CD4-positive, alpha-beta T cell treated with Interleukin-2 at 100 ng/mL for 4 hours (primary cell): ENCODE results near the gene MEGF8.

ENCODE experiments used
- DNase-seq: peaks from one replicate; pipeline ENCODE4 v3.0.0-alpha.2; 2020; ENCODE audit warnings: low spot score

The MEGF8 gene

GRCh38 chr19:42357290-42357689 is 31.9 kb downstream of the MEGF8 start:
- no peak for DNase-seq

DNA sequence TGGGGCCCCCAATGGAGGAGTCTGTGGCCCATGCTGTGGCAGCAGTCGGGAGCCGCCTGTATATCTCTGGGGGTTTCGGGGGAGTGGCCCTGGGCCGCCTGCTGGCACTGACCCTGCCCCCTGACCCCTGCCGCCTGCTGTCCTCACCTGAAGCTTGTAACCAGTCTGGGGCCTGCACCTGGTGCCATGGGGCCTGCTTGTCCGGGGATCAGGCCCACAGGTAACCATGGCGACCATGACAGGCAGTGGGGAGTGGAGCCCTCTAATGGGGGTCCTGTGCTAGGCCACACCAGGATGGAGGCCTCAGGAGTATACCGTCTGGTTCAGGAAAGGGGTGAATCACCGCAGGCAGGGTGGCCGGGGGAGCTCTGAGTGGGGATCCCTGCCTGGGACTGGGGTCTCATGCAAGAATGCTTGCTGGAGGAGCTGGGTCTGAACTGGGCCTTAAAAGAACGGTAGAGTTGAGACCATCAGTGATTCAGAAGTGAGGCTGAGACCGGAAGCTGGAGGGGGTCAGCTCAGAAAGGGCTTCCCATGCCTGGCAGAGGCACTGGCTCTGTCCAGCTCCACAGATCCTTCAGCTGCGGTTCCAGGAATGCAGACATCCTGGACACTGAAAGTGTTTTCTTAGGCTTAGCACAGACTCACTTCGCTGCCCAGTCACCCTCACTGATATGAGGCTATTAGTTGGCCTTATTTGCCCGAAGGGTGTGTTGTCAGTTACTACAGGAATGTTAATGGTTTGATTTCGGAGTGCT is 35.5 kb downstream of the MEGF8 start:
- DNase-seq, result no peak

DNA sequence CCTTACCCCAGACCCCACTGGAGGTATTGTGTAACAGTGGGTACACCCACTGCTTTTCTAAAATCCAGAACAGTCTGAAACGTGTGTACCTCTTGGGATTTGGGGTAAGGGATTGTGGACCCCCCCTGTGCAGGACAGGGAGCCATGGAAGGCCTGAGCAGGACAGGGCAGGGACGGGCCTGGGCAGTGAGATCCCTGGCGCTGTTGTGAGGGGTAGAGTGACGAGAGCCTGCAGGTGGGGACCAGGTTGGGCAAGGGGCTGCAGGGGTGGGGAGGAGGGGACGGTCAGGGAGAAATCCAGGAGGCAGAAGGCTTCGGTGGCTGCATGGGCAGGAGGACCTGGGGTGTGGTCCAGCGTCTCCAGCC is 36.1 kb downstream of the MEGF8 start:
- DNase-seq, result no peak

DNA sequence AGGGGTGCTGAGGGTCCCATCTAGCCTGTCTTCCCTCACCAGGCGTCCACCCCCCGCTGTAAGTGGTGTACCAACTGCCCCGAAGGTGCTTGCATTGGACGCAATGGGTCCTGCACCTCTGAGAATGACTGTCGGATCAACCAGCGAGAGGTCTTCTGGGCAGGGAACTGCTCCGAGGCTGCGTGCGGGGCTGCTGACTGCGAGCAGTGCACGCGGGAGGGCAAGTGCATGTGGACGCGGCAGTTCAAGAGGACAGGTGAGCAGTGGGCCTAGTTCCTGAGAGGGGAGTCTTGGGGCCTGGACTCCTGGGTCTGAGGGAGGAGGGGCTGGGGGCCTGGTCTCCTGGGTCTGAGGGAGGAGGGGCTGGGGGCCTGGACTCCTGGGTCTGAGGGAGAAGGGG is 36.9 kb downstream of the MEGF8 start:
- no peak for DNase-seq

DNA sequence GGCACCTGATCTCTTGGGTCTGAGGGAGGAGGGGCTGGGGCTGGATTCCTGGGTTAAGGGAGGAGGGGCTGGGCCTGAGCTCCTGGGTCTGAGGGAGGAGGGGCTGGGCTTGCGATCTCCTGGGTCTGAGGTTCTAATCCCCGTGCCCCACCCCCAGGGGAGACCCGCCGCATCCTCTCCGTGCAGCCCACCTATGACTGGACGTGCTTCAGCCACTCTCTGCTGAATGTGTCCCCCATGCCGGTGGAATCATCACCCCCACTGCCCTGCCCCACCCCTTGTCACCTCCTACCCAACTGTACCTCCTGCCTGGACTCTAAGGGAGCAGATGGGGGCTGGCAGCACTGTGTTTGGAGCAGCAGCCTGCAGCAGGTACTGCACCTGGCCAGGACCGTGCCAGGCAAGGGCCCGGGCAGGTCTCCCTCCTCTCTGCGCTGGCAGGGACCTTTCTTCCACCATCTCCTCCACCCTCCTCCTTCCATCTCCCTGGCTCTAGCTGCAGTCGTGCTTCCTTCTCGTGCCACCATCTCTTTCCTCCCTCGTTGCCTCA is 37.5 kb downstream of the MEGF8 start:
- no peak for DNase-seq

DNA sequence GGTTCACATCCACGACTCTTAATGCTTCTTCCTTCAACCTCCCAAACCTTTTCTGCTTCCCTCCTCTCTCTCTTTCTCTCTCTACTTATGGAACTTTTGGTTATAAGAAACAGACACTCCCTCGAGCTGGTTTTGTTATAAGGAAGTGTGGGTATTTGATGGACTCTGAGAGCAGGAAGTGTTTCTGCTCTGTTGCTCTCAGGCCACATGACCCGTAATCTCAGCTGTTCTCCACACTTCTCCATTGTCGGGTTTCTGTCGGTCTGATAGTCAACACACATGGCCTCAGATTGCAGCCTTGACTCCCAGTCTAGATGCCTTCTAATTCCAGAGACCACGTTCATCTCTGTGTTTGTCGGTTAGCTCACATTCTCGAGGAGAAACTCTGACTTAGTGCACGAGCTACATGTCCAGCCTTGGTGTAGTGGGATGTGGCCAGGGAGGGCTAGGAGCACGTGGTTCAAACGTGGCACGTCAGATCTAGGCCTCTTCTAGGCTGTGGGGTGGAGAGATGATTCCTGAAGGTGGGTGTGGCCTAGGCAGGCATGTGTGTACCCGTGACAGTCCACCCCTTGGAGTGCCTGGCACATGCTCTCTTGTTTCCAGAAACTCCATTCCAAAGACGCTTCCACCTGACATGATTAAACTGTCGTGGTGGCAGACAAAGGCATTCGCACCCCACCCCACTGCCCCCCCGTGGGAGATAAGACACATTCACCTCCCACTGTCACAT is 38.3 kb downstream of the MEGF8 start:
- peak; percentile 2 for DNase-seq

DNA sequence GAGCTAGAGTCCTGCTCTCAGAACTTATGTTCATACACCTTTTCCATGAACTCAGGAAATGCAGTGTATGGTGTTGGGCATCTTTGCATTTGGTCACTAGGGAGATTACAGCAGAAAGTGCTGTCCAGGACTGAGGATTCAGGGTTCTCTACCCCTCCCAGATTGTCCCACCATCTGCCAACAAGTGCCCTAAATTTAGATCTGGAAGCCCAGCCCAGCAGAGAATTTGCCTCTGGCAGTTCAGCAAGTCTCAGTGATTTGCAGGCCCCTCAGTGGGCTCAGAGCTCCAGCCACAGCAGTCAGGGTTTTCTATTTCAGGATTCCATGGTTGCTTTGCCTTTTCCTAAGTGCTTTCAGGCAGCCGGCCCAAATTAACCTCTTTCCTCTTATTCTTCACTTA is 41.2 kb downstream of the MEGF8 start:
- no peak for DNase-seq

DNA sequence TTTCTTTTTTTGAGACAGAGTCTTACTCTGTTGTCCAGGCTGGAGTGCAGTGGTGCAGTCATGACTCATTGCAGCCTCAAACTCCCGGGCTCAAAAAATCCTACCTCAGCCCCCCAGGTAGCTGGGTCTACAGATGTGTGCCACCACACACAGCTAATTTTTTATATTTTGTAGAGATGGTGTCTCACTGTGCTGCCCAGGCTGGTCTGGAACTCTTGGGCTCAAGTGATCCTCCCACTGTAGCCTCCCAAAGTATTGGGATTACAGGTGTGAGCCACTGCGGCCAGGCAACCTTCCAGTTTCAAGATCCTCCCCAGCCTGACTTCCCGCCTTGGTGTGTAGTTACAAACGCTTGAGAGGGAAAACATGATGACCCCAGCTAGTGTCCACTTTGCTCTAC is 42.5 kb downstream of the MEGF8 start:
- DNase-seq, result no peak

GRCh38 chr19:42368360-42368759 is 42.9 kb downstream of the MEGF8 start:
- DNase-seq, result no peak

- DNase-seq, result no peak
These were observed 43.3 kb downstream of the MEGF8 start for GRCh38 chr19:42368765-42369164.

GRCh38 chr19:42369433-42370067 is 44.1 kb downstream of the MEGF8 start:
- no peak for DNase-seq

DNA sequence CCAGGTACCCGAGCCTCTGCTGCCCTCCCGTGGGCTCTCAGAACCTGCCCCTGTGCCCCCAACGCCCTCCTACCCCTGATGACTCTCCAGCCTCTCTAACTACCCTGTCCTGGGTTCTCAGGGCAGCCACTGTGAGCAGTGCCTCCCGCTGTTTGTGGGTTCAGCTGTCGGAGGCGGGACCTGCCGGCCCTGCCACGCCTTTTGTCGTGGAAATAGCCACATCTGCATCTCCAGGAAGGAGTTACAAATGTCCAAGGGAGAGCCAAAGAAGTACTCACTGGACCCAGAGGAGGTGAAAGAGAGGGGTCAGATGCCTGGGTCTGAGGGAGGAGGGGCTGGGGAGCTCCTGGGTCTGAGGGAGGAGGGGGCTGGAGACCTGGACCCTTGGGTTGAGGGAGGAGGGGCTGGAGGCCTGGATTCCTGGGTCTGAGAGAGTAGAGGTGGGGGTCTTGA is 44.7 kb downstream of the MEGF8 start:
- no peak for DNase-seq

GRCh38 chr19:42370626-42371175 is 45.3 kb downstream of the MEGF8 start:
- no peak for DNase-seq

GRCh38 chr19:42374826-42375376 is 49.5 kb downstream of the MEGF8 start:
- DNase-seq, result no peak

- no peak for DNase-seq
These were observed 50.2 kb downstream of the MEGF8 start for GRCh38 chr19:42375415-42376176.

DNA sequence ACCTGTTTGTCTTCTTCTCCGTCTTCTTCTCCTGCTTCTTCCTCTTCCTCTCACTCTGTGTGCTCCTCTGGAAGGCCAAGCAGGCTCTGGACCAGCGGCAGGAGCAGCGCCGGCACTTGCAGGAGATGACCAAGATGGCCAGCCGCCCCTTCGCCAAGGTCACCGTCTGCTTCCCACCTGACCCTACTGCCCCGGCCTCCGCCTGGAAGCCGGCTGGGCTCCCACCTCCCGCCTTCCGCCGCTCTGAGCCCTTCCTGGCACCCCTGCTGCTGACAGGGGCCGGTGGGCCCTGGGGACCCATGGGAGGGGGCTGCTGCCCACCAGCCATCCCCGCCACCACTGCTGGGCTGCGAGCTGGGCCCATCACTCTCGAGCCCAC is 50.7 kb downstream of the MEGF8 start:
- DNase-seq, result no peak

DNA sequence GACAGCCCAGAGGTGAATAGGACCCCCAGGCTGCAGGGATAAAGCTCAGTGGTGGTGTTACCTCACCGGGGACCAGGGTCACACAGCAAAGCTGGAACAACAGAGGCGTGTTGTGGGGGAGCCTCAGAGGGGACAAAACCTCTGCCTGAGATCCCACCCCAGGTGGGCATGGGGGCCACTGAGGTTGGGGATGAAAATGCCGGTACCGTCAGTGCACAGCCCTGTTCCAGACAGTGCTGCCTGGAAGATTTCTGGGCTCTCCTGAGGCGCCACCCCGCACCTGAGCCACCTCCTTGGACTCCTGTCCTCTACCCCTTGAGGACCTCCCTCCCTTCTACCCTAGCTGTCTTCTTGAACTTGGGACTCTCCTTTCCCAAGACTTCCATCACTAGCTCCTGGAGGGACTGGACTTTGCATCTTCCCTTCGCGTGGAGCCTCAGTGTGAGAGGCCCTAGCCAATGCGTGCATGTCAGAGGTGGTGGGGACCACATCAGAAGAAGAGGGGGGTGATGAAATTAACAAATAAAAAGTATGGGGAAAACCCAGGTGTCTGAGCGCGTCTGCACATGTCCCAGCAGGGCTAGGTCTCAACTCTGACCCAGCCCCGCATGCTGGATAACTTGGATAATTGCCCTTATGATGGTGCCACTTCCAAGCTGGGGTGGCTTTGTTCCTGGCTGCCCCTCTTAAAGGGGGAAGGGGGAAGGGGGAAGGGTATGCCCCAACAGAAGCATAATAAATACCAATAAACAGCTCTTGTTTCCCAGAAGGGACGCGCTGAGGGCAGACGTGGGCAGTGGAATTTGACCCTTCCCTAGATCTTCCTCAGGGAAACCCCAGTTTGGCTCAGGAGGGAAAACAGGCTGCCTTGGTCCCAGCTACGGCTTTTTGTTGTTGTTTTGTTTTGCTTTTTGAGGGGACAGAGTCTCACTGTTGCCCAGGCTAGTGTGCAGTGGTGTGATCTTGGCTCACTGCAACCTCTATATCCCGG is 53.1 kb downstream of the MEGF8 start:
- no peak for DNase-seq

DNA sequence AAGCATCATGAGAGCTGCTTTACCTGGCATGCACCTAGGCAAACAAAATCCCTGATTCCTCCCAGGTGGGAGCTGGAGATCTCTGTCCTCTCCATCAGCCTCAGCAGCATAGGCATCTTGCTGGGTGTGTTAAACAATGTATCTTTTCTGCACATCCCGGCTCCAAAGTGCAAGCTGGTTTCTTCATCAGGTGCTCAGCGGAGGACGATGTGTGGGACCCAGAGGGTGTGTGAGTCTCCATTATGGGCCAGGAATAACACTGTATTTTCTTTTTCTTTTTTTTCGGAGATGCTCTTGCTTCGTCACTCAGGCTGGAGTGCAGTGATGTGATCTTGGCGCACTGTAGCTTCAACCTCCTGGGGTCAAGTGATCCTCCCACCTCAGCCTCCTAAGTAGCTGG is 54.7 kb downstream of the MEGF8 start:
- DNase-seq, result no peak

DNA sequence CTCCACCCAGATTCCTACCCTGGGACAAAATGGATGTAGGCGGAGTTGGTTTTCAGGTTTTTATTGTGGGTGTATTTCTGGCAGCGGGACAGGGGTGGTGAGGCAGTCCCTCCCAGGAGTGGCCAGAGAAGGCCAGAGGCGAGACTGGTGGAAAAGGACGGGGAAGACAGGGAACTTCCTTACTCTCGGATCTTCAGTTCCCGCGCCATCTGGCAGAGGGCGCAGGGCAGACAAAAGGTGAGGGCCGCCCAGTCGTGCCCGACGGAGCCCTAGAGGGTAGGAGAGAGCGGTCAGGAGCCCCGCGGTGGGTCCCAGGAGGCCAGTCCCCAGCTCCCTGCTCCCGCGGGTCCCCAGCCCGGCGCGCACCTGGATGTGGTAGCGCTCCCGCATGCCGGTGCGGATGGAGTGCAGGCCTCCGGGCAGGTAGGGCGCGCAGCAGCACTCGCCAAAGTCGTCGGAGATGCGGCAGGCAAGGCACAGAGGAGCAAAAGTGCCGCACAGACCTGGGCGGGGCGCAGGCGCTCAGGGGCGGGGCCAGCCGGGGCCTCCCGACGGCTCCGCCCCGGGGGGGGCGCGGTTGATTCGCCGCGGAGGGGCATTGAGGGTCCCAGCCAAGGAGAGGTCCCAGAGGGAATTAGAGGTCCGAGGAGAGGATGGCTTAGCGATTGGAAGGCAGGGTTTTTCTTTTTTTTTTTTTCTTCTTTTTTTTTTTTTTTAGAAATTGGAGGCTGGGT is 61.7 kb downstream of the MEGF8 start:
- DNase-seq, result peak; percentile 48
